Nephron (organoid): ENCODE results near the gene BPIFA1.
A peak's percentile ranks its signal among the peaks of the same experiment; 100 is the strongest.

Experiments used
- H3K27ac Mint-ChIP-seq, 3 experiments: 2 replicates each; pipeline ENCODE4 v1.8.0; 2020; ENCODE audit warnings: mixed read lengths in 3 of 3, mild to moderate bottlenecking in 2 of 3, moderate library complexity in 1 of 3
- H3K27me3 Mint-ChIP-seq: 2 replicates; pipeline ENCODE4 v1.8.0; 2021; ENCODE audit warnings: low read depth, mild to moderate bottlenecking, moderate library complexity, mixed read lengths
- H3K36me3 Mint-ChIP-seq: 2 replicates; pipeline ENCODE4 v1.8.0; 2020; ENCODE audit warnings: low read depth, mixed read lengths
- H3K4me1 Mint-ChIP-seq: 2 replicates; pipeline ENCODE4 v1.8.0; 2020; ENCODE audit warnings: mixed read lengths
- H3K4me3 Mint-ChIP-seq, 3 experiments: 2 replicates each; pipeline ENCODE4 v1.8.0; 2020; ENCODE audit warnings: mild to moderate bottlenecking in 3 of 3, mixed read lengths in 3 of 3, moderate library complexity in 2 of 3
- H3K9me3 Mint-ChIP-seq: 2 replicates; pipeline ENCODE4 v1.8.0; 2020; ENCODE audit warnings: mixed read lengths
- TF ChIP-seq, protein P1 (sequence below), 3 experiments: fragments of 200-600 bp; sonication (generic); IDR thresholded peaks; one replicate each; pipeline ENCODE4 v1.5.0; 2021; ENCODE audit warnings: antibody characterized with exemption in 3 of 3; ENCODE audit not compliant: unreplicated experiment in 3 of 3

BPIFA1 gene

DNA sequence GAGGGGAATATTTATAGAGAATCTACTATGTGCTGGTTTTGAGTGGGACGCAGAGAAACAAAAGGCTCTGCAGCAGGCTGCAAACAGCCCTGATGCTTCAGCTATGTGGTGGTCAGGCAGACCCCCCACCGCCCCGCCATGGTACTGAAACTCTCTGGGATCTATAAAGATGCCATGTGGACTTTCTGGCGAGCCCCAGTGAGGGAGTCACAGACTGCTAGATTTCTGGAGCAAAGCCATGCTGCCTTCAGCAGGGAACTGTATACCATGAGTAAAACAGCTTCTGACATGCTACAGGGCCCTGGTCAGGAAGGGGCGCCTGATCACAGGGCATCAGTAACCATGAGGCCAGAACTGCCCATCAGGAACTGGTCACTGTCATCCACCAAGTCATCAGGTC is 28.0 kb downstream of the BPIFA1 start:
- H3K36me3 Mint-ChIP-seq, result no peaks in the 10 kb centered on the region
- no peaks in the 10 kb centered on the region for H3K9me3 Mint-ChIP-seq
- no peak overlapping the region for H3K4me3 Mint-ChIP-seq
- H3K27ac Mint-ChIP-seq, result peak overlapping the region in 2 of 3 experiments; percentile 15 to 64
- TF ChIP-seq, protein P1, sequence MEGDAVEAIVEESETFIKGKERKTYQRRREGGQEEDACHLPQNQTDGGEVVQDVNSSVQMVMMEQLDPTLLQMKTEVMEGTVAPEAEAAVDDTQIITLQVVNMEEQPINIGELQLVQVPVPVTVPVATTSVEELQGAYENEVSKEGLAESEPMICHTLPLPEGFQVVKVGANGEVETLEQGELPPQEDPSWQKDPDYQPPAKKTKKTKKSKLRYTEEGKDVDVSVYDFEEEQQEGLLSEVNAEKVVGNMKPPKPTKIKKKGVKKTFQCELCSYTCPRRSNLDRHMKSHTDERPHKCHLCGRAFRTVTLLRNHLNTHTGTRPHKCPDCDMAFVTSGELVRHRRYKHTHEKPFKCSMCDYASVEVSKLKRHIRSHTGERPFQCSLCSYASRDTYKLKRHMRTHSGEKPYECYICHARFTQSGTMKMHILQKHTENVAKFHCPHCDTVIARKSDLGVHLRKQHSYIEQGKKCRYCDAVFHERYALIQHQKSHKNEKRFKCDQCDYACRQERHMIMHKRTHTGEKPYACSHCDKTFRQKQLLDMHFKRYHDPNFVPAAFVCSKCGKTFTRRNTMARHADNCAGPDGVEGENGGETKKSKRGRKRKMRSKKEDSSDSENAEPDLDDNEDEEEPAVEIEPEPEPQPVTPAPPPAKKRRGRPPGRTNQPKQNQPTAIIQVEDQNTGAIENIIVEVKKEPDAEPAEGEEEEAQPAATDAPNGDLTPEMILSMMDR (IDR thresholded peaks at IDR 0.05; ENCODE audit: unreplicated experiment in 3 of 3), result no peak
- peaks cover 27% of the 10 kb centered on the region for H3K4me1 Mint-ChIP-seq
- peaks cover 7% of the 10 kb centered on the region for H3K27me3 Mint-ChIP-seq

DNA sequence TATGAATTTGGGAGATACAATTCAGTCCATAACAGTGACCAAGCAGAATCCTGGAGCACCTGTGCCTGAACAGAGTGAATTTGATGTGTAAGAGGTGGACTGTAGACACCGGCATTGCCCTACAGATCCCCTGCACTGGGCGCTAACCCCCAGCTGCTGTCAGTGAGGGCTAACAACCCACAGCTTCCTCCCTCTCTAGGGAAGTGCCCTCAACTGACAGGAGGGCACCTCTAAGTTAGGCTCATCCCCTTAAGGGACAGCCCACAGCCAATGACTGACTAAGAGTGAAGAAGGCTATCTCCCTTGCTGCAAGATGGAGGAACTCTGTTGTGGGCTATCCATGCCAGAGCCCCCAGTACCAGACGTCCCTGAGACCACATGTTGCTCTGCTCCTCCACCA is 31.9 kb downstream of the BPIFA1 start:
- Mint-ChIP-seq H3K4me1 (peaks cover 15% of the 10 kb centered on the region), H3K36me3 (no peaks in the 10 kb centered on the region), H3K27me3 (peaks cover 27% of the 10 kb centered on the region), H3K4me3 (no peak overlapping the region), H3K9me3 (no peaks in the 10 kb centered on the region), H3K27ac (no peak overlapping the region)
- TF ChIP-seq, protein P1 (IDR thresholded peaks at IDR 0.05; ENCODE audit: unreplicated experiment in 3 of 3), result no peak

DNA sequence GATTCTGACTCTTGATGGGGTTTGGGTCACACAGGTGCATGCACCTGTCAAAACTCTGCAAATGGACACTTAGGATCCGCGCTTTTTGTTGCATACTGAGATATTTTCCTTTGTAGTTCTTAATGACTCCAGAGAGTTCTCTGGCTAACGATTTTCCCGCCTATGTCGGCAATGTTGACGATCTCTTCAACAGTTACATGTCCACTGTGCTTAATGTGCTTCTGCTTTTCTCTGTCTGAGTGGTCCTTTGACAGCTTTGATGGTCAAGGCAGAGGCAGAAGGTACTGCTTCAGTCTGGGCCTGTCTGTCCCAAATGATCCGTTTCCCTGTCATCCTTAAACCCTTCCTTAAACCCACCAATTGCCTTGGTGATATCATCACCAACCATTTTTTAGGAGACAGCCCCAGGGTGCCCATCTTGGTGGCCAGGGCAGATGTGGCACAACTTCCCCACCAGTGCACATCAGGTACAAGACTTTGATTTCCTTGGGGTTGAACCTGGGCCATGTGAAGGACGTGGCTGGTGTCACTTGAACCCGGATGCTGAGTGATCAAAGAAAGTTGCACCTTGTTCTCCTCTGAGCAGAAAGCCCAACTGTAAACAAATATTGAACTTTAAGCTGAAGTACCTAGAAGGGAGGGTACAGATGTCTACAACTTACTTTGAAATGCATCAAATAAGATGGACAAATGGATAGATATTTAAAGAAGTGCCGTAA is 36.5 kb downstream of the BPIFA1 start:
- Mint-ChIP-seq H3K27me3 (peaks cover 48% of the 10 kb centered on the region), H3K9me3 (no peaks in the 10 kb centered on the region), H3K27ac (no peak overlapping the region), H3K4me1 (no peaks in the 10 kb centered on the region), H3K4me3 (no peak overlapping the region), H3K36me3 (no peaks in the 10 kb centered on the region)
- TF ChIP-seq, protein P1 (IDR thresholded peaks at IDR 0.05; ENCODE audit: unreplicated experiment in 3 of 3), result no peak

DNA sequence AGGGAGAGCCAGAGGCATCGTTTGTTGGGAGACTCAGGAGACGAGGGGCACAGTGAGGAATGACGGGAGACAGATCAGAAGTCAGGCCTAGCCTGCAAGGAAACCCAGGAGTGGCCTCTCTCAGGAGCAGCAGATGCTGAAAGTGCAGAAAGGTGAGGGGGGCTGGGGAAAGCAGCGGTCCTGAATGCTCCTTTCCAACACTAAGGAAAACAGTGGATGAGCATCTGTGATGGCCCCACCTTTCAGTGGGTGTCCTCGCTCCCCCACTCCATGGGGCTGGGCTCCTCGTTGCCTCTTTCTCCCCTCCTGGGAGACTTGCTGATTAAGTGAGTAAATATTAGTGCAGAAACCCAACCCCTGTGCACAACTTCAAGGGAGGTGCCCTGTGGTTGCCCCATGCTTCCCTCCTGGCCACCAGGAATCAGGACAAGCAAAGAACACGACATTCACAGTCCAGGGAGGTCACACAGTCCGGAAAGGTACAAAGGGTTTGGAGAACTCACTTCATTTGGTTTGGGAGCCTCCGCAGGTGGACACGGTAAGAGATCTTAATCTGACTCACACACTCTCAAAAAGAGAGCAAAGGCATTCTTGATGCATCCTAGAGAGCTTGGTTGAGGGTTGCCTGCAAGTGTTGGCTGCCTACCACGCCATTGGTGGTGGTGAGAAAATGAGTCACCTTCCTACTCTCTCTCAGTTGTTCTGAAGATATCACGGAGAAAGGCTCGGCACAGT is 37.5 kb downstream of the BPIFA1 start:
- TF ChIP-seq, protein P1 (IDR thresholded peaks at IDR 0.05; ENCODE audit: unreplicated experiment in 3 of 3), result no peak
- peaks cover 42% of the 10 kb centered on the region for H3K27me3 Mint-ChIP-seq
- peaks cover 6% of the 10 kb centered on the region for H3K4me1 Mint-ChIP-seq

DNA sequence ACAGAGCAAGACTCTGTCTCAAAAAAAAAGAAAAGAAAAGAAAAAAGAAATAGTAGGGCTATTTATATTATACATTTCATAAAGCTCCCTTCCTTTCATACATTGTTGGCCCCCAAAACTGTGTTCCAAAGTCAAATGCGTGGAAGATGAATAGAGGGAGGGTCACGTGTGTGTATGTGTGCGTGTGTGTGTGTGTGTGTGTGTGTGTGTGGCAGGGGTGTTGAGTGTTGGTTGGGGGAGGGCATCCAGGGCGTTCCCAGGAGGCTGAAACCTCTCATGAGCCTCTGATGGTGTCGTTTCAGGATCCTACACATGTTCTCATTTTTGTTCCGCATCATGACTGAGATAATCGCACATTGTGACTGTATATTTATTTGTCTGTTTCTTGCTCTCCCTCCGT is 39.4 kb downstream of the BPIFA1 start:
- no peak overlapping the region for H3K4me3 Mint-ChIP-seq
- H3K27me3 Mint-ChIP-seq, result peaks cover 41% of the 10 kb centered on the region
- TF ChIP-seq, protein P1 (IDR thresholded peaks at IDR 0.05; ENCODE audit: unreplicated experiment in 3 of 3), result no peak
- no peaks in the 10 kb centered on the region for H3K9me3 Mint-ChIP-seq
- peaks cover 6% of the 10 kb centered on the region for H3K4me1 Mint-ChIP-seq
- no peaks in the 10 kb centered on the region for H3K36me3 Mint-ChIP-seq
- no peak overlapping the region for H3K27ac Mint-ChIP-seq

More for the DNA sequence above, 37.5 kb downstream of the BPIFA1 start:
- Mint-ChIP-seq H3K4me3 (no peak overlapping the region), H3K36me3 (no peaks in the 10 kb centered on the region), H3K27ac (no peak overlapping the region), H3K9me3 (no peaks in the 10 kb centered on the region)
